ENCODE data around the gene PJA1. TPM values are rescaled to one million over a fixed set of nuclear protein-coding genes. Genes with fewer than 3 reads are reported as not detected.

Gene PJA1
- total RNA-seq, 1 donor from 2014 or later: 146 TPM

DNA sequence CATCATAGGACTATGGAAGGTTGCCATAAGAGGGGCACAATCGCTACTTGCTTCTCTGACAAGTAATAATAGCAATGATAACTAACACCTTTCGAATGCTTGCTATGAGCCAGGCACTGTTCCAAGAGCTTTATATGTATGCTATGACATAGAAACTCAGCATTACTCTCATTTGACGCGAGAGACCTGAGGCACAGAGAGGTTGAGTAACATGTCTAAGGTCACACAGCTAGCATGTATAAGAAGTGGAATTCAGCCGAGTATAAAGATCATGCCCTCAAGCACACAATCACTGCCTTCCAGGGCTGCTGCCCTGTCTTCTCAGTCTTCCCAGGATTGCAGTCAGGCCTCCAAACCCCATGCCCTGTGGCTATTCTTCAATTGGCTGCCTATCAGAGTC lies 19.5 kb downstream of the PJA1 start:
- FAIRE-seq: no peak

DNA sequence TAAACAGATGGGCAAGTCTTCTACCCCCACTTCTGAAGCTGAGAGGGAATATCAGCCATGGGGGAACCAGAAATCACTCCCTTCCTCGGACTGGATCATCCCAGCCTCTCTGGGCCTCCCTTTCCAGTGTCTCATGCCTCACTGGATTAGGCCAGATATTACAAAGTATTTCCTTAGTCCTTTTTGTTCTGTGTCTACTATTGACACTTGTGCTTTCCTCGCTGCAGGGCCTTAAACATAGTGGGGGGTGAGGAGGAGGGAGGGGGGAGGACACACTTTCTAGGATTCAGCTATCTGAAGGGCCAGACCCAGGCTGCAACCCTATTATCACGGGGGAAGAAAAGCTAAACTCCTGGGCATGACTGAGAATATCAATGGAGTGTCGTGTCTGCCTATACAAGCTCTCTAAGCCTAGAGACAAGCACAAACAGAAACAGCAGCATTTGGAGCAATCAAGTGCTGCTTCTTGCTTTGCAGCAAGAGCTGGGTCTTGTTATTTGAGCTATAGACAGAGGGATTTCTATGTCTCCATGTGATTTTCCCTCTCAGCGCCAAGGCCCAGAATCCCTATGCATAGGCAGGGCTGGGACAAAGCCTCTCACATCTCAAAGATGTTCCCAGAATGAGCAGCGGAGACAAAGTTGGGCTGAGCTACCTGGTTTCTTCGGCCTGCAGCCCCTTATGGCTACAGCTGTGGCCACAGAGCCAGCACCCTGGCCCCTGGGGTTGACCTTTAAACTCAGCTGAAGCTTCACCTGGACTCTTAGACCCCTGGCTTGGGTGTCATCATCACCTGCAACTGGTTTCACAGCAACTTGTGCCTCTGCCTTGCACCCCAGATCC lies 20.2 kb downstream of the PJA1 start:
- FAIRE-seq: no peak
- no peak for DNase-seq (ENCODE audit: low spot score in 2 of 2)

More for the DNA sequence above, 19.5 kb downstream of the PJA1 start:
- no peak for DNase-seq (ENCODE audit: low spot score in 2 of 2)

DNA sequence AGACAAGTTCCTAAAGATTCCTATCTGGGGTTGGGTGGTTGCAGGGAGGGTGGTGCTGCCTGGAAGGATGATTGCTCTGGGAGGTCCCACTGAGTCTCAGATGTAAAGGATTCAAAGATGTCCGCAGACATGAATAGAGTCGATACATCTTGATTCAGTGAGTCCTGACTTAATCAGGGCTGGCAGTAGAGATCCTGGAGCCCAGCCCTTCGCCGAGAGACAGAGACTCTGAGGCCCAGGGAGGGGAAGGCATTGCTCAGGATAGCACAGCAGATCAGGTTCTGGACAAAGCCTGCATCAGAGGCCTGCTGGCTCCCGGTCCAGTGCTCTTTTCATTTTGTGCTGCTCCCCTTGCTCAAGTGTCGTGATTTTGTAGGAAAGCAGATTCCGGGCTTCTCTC lies 21.7 kb downstream of the PJA1 start:
- DNase-seq (ENCODE audit: low spot score in 2 of 2) (no peak), FAIRE-seq (no peak)

DNA sequence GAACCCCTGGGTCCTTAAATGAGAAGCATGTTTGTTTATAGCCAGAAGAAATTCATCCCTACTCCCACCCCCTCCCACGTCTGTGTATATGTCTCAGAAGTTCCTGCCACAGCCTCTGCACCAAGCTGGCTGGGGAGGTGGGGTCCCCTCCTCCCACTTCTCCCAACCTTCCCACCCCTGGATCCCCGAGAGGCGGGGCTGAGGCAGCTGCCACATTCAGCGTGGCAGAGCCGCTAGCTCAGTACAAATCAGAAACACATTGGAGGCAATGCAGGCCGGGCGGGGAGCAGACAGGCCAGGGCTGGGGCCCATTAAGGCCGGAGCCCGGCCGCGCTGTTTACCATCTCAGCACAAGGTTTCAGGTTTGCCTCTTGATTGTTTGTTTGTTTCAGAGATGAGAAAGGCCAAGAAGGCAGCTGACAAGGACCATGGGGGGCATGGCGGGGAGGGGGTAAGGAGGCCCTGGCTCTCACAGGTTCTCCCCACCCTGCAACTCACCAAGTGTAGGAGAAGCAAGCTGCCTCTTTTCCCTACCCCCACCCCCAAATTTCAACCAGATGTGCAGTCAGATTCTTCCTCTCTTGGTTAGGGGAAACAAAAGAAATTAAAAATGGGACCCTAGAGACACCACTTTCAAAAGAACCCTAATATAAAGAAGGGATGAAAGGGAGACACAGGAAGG lies 22.3 kb downstream of the PJA1 start:
- no peak for FAIRE-seq
- no peak for DNase-seq (ENCODE audit: low spot score in 2 of 2)

DNA sequence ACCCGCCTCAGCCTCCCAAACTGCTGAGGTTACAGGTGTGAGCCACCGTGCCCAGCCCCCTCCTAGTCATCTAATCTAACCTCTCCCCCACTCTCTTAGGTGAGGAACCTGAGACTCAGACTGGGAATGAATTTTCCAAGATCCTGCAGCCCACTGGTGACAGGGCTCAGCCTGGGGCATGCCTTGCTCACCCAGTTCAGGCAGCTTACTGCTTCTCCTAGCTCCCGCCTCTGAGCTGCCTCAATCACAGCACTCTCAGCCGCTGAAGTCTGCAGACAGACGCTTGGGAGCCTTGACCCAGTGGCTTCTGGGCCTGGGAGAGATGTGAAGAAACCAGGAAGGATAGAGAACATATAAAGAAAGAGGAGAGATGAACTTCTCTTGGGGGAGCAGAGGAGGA lies 24.4 kb downstream of the PJA1 start:
- no peak for FAIRE-seq

DNA sequence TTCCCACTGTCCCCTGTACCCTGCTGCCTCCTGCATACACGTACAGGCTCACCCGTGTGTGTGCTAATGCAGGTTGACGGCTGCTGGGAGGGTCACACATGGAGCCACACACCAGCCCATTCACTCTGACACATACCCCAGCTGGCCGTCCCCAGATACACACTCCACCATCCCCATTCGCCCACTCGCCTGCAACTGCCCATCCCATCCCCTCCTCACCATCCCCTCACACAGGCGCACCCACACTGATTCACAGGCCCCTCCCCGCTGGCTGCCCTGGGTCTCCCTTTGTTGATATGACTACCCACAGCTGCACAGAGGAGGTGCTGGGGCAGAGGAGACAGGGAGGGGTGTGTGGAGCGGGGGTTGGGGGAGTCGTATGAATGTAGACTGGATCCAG lies 25.7 kb downstream of the PJA1 start:
- FAIRE-seq (no peak), DNase-seq (ENCODE audit: low spot score in 2 of 2) (no peak)

More for the DNA sequence above, 24.4 kb downstream of the PJA1 start:
- no peak for DNase-seq (ENCODE audit: low spot score in 2 of 2)

DNA sequence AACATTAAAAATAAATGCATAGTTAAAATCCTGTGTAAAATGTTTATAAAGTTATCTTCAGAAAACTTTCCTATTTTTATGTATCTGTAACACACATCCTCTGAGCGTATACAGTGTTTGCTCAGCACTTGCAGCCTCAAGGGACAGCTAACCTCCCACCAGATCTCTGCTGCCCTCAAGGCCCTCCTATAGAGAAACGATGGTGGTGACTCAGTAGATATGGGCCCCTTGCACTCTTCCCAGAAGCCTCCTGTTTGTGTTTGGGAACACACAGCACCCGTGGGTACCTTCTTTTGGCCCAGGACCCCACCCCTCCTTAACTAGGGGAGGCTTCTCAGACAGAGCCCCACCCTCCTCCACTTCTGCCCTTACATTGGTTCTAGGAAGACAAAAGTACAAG lies 26.7 kb downstream of the PJA1 start:
- DNase-seq (ENCODE audit: low spot score in 2 of 2): no peak
- FAIRE-seq: no peak

DNA sequence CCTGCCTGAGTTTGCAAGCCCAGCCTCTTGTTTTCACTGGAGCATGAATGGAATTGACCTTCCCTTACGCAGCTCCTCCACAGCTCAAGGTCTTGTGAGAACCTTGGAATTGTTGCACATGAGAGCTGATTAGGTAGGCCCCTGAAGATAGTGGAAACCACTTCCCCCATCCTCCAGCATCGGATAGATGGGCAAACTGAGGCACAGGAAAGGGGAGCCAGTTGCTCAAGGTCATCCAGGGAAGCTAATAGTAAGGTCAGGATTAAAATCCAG lies 27.2 kb downstream of the PJA1 start:
- FAIRE-seq (no peak), DNase-seq (ENCODE audit: low spot score in 2 of 2) (no peak)

DNA sequence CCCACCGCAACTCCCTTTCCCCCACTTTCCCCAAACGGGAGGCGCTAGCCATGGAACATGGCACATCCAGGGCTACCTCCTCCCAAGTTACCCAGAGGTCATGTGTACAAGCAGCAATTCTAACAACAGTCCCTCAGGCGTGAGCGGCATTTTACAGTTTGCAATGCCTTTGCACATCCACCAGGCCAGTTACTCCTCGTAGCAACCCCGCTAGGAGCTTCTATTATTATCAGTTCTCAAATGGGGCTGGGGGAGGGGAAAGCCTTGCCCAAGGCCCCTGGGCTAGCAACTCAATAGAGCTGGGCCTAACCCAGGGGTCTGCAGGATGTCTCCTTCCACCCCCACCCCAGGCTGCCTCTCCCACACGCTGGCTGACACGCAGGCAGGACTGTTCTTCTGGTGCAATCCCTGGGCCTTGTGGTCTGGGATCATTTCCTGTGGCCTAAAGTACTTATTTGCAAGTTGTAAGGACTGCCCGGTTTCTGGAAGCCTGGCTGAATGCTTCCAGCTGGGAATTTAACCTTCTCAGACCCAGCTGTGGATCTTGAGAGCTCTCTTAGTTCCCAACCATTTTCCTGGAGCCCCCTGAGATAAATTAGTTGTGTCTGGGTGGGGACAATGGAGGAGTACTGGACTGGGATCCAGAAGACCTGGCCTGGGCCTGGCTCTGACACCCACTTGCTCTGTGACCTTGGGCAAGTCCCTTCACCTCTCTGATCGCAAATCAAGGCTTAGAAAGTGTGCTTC lies 27.7 kb downstream of the PJA1 start:
- no peak for FAIRE-seq
- no peak for DNase-seq (ENCODE audit: low spot score in 2 of 2)

DNA sequence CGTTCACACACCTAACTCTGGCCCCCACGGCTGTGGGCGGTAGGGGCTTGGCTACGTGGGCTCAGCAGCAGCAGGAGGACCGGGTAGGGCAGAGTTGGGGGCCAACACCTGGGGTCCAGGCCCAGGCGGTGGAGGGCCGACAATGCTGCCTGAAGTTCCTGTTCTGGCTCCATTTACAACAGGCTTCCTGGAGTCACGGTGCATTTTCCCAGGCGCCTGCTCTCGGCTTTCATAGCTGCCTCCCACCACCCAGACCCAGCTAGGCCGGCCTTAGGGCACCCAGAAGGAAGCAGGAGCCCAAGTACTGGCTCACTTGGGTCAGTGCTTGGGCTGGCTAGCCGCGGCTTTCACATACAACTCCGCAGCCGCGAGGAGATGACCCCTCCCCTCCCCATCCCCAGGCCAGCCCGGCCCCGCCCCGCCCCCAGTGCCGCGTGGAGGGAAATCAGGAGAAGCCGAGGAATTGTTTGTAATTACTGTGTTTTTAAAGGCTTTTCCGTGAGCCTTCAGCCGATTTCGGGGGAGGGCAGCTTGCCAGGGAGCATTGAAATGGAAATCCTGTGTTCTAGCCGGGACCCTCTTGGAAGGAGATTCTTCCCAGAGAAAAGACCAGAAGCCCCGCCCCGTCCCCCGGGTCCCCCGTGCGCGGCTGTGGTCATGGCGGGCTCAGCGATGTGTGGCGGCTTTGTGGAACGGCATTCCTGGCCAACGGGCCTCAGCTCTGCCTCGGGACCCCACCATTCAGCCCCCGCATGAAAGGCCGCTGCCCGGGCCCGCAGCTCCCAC lies 28.5 kb downstream of the PJA1 start:
- DNase-seq (ENCODE audit: low spot score in 2 of 2) (no peak), FAIRE-seq (no peak)

DNA sequence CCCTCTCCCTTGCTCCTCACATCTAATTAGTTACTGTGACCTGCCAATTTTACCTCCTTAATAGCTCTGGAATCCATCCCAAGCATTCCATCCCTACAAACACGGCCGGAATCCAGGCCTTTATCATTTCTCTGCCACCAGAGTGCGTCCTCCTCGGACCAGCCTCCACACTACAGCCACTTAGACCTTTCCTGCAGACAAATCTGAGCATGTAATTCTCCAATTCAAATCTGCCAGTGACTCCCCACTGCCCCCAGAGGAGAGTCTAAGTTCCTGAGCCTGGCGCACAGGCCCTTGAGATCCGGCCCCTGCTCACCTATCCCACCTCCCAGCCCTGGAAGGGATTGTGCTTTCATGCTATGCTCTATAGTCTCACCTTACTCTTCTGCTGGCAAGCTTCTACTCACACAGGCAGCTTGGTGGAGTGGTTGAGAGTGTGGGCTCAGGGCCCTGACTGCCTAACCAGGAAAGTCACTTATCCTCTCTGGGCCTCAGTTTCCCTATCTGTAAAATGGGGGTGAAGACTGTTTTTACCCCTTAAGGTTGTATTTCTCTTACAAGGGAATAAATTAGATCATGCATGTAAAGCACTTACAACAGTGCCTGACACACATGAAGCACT lies 31.2 kb downstream of the PJA1 start:
- FAIRE-seq: no peak

DNA sequence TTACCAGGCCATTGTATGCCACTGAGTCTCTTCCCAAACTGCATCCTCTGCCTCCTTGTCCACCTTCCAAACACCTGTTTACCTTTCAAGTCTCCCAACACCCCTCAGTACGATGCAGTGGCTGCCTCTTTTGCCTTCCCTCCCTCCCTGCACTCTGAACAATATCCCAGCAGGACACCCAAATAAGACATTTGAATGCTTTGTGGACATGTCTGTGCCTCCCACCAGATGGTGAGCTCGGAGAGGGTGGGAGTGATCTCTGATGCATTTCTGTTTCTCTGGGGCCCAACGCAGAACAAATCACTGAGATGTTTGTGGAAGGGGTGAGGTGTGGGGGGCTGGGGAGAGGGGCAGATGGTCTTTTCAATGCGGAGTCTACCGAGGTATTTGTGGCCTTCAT lies 33.4 kb downstream of the PJA1 start:
- FAIRE-seq (no peak), DNase-seq (ENCODE audit: low spot score in 2 of 2) (no peak)

More for the DNA sequence above, 31.2 kb downstream of the PJA1 start:
- no peak for DNase-seq (ENCODE audit: low spot score in 2 of 2)

DNA sequence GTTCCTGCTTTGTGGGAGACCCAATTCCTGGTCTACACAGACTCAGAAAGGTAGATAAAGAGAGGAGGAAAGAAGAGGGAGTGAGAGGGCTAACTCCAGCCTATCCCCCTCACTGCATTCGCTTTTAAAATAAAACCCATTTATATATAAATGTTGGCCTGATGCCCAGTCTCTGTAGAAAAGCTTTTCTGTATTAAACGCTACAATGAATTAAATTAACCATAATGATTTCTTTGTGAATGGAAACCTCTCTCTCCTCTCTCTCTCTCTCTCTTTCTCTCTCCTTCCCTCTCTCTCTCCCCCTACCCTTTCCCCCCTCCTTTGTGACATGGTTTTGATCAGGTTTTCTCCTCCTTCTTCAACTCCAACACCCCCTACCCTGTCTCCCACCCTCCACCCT lies 34.8 kb downstream of the PJA1 start:
- DNase-seq (ENCODE audit: low spot score in 2 of 2): no peak
- FAIRE-seq: no peak

DNA sequence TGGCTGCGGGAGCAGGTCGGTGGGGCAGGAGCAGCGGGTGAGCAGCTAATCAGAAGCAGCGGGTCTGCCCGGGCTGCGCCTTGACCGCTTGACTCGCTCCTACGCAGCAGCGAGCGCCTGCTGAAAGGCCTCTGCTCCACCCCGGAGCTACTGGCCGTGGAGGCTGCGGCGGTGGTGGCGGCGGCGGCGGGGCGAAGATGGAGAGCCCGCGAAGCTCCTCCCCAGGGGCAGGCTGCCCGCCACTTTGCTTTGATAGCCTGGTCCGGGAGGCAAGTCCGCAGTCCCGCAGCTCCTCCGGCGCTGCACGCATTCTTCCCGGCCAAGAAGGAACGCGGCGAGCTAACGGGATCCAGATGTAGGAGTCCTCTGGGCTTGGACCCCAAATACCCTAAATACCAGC lies 36.7 kb downstream of the PJA1 start:
- FAIRE-seq (no peak), DNase-seq (ENCODE audit: low spot score in 2 of 2) (no peak)

DNA sequence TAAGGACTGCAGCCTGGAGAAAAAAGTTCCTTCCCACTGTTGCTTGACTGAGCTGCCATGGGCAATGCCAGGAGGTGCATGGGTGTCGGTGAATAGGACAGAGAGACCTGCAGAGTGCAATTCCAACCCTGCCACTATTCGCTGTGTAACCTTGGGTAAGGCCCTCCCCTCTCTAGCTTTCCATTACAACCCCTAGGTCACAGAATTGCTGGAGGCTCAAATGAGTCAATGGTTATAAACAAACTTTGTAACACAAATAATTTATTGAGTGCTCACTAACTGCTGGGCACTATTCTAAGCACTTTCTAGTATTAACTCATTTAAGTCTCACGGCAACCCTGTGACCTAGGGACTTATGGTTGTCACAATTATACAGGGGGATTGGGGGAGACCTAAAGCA lies 37.8 kb downstream of the PJA1 start:
- FAIRE-seq (no peak), DNase-seq (ENCODE audit: low spot score in 2 of 2) (no peak)

DNA sequence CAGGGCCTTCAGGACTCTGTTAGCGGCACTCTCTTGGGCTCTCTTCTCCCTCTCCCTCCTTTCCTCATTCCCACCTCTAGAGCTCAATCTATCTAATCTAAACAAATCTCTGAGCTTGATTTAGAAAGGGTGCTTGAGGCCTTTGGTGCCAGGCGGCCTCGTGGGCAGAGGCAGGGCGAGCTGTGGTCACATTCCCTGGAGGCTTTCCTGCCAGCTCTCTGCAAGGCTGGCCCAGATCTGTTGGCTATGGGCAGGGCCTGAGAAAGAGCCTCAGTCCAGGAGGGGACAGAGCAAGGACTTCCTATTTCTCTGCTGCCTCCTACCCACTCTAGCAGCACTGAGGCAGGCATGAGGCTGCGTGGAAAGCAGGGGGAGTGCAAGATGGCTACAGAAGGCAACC lies 38.6 kb downstream of the PJA1 start:
- DNase-seq (ENCODE audit: low spot score in 2 of 2): no peak
- FAIRE-seq: no peak

DNA sequence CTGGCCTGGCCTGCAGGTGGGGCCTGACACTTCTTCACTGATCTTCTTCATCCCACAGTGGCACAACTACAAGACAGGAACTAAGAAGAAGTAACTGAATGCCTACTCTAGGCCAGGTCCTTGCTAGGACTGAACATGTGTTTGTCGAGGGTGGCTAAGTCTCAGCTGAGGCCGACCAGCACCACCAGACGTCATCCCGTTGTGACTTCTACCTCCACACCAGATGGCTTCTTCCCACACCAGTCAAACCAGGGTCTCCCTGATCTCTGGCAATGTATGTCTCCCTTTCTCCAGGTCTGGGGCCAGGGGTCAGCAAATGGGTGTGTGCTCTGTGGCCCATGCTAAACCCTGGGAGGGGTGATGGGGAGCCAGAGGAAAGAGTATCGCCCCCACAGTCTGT lies 40.2 kb downstream of the PJA1 start:
- no peak for DNase-seq (ENCODE audit: low spot score in 2 of 2)
- no peak for FAIRE-seq

DNA sequence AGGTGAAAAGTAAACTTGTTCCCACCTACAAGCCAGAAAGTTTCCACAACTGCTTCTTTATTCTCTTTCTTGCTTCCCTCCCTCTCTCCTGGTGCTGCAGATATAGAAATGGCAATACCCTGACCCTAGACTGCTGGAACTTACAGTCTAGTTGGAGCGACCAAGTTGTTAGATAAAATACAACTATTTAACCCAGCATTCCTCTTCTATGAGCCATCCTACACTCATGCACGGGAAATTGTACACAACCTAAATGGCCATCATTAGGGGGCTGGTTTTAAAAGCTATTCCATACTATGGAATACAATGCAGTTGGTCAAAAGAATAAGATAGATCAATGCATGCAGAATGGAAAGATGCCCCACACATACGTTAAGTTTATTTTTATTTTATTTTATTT lies 41.1 kb downstream of the PJA1 start:
- DNase-seq (ENCODE audit: low spot score in 2 of 2) (no peak), FAIRE-seq (no peak)

DNA sequence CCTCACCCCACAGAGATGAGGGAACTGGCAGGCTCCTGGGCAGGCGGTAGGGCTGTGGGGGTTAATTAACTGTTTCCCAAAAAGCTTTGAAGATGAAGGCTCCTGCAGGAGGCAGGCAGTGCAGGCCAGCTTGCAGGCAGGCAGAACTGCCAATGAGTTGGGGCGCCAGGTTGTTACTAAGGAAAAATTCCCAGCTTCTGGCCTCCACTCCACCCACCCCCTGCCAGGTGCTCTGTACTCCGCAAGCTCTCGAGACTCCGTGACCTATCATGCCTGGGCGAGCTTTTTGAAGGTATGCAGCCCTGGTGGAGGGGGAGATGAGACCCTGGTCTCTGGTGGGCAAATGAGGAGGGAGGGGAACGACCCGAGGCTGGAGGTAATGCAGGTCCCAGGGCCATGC lies 41.8 kb downstream of the PJA1 start:
- DNase-seq (ENCODE audit: low spot score in 2 of 2) (no peak), FAIRE-seq (no peak)

DNA sequence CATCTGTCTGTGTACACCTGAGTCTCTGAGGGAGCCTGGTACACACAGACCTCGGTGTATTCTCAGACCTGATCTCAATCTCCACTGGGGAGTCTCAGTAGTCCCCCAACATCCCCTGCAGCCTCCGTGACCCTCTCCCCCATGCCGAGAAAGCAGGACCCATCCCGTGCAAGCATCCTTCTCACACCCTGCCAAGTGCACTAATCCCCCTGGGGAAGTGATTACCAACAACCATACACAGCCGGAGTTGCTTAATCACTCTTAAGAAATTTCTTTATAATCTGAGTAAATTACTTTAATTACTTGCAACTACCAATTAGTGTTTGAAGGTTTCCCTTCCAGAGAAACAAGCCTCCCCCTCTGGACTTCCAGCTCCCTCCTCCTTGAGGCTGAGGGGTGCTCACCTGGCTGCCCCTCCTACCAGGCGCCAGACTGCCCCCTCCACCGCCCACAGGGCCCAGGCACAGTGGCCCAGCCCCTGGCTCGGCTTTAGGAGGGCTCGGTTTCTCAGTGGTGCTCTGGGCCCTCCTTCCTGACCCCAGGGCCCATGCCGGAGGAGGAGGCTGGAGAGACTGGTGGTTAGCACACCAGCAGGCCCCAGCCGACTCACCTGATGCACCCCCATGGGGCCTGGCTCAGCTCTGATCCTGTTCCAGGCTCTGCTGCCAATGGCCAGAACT lies 43.8 kb downstream of the PJA1 start:
- FAIRE-seq: no peak
- DNase-seq (ENCODE audit: low spot score in 2 of 2): no peak

Data from frontal cortex (tissue), 4 donors.